NOMO-1 treated with dmso at 0.1 percent for 144 hours (cell line): ENCODE measurements around the gene SLC5A10.
"Not testable (repeated sequence)": the region's sequence is repeated elsewhere in the genome, so short reads cannot be mapped to it uniquely, and the experiment has no call there.

Experiments used
- DNase-seq: peaks from one replicate; lab custom pipeline; 2025; ENCODE audit not compliant: unreplicated experiment; lab: John Stamatoyannopoulos, UW

The SLC5A10 gene

DNA sequence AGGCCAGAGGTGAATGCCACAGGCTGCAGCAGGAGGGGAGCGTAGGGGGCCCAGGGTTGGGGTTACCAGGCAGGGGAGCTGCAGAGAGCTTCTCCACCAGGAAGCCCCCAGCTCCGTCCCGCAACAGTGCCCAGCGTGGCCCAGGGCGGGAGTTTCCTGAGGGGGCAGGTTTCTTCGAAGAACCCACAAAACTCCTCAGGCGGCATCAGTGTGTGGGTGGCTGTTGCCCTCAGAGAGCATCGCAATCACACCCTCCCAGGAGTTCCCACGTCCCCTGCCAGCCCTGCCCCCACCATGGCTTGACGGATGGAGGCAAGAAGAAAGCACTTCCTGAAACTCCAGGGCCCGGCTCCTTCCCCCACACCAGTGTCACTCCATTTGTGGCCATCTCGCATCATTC is 86.8 kb downstream of the SLC5A10 start:
- not testable (repeated sequence) for DNase-seq

GRCh38 chr17:19040350-19040749 is 88.4 kb downstream of the SLC5A10 start:
- not testable (repeated sequence) for DNase-seq

- DNase-seq = not testable (repeated sequence)
These were observed 89.9 kb downstream of the SLC5A10 start for GRCh38 chr17:19041871-19042270.

DNA sequence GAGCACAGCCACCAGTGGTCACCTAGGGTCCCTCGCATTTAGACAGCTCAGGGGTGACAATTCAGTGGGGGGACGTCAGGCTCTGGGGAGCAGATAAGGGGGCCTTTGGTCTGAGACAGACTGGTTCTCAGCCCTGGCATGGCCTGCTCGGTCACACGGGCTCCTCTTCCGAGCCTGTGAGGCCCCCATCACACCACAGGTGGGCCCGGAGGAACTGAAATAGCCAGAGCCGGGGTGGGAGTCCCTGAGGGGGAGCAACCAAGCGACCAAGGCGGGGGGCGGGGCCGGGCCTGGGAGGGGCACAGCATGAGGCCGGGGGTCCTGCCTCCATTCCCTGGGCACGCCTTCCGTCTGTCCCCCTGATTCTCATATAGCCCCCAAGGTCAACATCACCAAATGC is 90.4 kb downstream of the SLC5A10 start:
- DNase-seq = not testable (repeated sequence)

GRCh38 chr17:19043032-19043431 is 91.1 kb downstream of the SLC5A10 start:
- not testable (repeated sequence) for DNase-seq

GRCh38 chr17:19044643-19045042 is 92.7 kb downstream of the SLC5A10 start:
- DNase-seq = not testable (repeated sequence)

DNA sequence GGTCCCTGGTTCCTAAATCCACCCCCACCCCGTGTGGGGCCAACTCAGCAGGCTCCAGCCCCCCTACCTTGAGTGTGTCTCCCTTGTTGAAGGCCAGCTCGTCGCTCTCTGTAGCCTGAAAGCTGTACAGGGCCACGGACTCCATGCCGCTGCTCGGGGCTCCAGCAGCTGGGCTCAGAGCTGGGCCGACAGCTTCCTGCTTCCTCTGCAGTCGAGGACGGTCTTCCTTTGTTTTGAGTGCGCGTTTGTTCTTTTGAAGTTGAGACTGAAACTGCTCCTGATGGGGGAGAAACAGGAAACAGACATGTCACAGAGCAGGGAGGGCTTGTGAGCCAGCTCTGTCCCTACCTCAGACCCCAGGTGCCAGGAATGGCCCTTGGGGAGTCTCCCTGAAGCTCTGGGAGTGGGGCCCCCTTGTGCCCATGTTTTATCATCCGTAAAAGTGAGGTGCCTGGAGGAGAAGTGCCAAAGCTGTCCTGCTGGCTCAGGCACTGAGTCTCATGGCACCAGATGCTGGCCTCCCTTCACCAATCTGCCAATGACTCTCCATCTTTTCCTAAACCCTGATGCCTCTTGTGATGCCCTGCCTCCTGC is 94.9 kb downstream of the SLC5A10 start, which contains the start of gene GRAP:
Gene GRAP, minus strand, starts transcription at position 176 of the 594 bp plus-strand sequence. Its CDS starts 31 bp downstream, at position 145.
- not testable (repeated sequence) for DNase-seq

GRCh38 chr17:19047510-19047909 is 95.5 kb downstream of the SLC5A10 start:
- not testable (repeated sequence) for DNase-seq

DNA sequence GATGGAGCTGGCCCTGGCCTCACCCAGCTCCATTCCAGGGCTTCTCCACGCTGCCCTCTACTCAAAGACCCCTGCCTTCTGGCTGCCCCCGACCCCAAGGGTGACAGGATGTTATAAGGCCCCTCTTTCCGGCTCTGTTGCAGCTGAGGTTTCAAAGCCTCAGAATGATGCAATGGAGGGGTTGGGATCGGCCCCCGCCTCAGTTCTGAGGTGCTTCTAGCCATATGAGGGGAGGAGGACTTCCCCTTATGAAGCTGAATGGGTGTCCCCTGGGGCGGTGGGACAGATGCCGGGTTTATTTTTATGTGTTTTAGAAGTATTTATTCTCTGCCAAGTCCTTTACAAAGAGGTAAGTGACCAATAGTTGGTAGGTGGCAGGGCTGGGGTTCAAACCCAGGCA is 96.9 kb downstream of the SLC5A10 start:
- DNase-seq = not testable (repeated sequence)

DNA sequence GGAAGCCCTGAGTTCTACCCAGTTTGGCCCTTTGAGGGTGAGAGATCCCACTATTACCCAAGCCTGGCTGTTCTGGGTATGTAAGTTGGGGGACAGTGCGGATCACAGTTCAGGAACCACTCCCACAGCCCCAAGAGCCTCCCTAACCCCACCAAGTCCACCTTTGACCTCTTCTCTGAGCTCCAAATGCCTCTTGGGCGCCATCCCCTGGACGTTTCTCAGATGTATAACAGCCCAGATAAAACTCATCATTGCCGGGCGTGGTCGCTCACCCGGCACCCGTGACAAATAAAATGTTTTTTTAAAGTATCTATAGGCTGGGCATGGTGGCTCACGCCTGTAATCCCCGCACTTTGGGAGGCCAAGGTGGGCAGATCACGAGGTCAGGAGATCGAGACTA is 103.5 kb downstream of the SLC5A10 start:
- not testable (repeated sequence) for DNase-seq

DNA sequence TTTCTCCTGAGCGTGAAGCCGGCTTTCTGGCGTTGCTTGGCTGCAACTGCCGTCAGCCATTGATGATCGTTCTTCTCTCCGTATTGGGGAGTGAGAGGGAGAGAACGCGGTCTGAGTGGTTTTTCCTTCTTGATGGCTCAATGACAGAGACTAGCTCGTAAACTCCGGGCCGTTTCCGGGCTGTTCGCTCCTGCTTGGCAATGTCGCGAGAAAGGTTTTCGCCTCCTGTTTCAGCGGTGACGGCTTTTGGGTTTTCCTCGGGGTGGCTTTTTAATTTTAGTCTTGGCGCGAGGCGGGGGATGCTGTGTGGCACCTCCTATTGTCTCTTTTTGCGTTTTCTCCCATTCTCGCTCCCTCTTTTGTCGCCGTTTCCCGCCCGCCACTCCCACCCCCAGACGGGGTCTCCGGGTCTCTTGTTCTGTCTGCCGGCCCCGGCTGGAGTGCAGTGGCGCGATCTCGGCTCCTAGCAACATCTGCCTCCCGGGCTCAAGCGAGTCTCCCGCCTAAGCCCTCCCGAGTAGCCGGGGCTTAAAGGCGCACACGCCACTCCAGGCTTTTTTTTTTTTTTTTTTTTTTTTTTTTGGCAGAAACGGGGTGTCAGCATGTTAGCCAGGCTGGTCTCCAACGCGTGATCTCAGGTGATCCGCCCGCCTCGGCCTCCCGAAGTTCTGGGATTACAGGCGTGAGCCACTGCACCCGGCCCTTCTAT is 110.2 kb downstream of the SLC5A10 start:
- DNase-seq = not testable (repeated sequence)

DNA sequence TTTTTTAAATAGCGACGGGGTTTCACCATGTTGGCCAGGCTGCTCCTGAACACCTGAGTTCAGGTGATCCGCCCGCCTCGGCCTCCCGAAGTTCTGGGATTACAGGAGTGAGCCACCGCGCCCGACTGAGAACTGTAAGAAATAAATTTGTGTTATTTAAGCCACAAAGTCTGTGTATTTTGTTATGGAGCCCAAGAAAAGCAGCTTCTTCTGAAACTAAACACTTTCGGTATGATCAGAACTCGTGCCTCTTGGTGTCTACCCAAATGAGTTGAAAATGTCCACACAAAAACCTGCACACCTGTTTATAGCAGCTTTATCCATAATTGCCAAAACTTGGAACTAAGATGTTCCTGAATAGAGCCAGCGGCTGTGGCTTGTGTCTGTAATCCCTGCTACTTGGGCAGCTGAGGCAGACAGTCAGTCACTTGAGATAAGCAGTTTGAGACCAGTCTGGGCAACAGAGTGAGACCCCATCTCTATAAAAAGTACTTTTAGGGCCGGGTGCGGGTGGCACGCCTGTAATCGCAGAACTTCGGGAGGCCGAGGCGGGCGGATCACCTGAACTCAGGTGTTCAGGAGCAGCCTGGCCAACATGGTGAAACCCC is 110.9 kb downstream of the SLC5A10 start:
- DNase-seq = not testable (repeated sequence)

GRCh38 chr17:19063326-19063956 is 111.5 kb downstream of the SLC5A10 start:
- DNase-seq = not testable (repeated sequence)

DNA sequence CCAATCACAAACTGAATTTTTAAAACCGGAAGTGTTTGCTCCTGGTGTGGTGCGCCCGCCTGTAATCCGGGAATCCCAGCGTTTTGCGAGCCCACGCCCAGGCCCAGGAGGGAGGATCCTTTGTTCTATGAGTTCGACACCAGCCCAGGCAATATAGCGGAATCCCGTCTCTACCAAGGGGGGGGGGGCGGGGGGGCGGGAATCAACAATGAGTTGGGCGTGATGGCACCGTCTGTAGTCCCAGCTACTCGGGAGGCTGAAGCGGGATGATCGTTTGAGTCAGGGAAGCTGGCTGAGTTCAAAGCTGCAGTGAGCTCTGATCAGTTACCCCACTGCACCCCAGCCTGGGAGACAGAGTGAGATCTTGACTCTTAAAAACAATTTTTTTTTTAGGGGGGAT is 112.4 kb downstream of the SLC5A10 start:
- not testable (repeated sequence) for DNase-seq

DNA sequence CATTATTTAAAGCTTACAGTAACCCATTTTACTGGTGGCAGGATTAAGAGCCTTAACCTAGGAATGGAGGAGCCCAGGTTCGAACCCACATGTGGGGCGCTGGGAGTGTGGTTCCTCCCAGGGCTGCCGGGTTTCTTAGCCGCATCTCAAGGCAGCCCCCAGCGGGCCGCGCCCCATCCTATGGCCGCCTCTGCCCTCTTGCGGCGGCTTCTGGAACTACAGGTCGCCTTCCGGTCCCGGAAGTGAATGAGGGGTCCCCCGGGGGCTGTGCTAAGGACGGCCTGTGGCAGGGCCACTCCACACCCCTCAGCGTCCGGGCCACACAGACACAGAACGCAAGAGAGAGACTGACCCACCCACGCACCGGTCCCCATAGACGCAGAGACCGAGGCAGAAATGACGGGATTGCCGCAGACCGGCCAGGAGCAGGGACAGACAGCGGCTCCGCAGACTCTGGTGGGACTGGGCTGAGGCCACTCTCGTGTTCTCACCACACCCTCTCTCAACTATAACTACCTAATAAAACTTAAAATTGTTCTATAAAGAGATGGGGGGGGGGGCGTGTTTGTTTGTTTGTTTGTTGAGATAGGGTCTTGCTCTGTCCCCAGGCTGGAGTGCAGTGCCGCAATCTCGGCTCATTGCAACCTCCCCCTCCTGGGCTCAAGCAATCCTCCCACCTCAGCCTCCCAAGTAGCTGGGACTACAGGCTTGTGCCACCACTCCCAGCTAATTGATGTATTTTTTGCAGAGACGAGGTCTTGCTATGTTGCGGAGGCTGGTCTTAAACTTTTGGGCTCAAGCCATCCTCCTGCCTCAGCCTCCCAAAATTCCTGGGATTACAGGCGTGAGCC is 118.6 kb downstream of the SLC5A10 start:
- DNase-seq = not testable (repeated sequence)
